A204.1 (cell line): ENCODE data around the gene CFAP47.
"Not testable (repeated sequence)": the region's sequence is repeated elsewhere in the genome, so short reads cannot be mapped to it uniquely, and the experiment has no call there.

Source experiments
- FAIRE-seq: peaks from 2 replicates; lab custom pipeline; 2012; peaks lifted over from hg19 to GRCh38; lab: Jason Lieb, UNC

The CFAP47 gene

GRCh38 chrX:35919536-35920309 lies at the start of gene CFAP47:
Gene CFAP47, plus strand, starts transcription at chrX:35919734. Its CDS starts 66 bp downstream, at chrX:35919800.
- no peak for FAIRE-seq

GRCh38 chrX:35880601-35881000 lies 38.9 kb upstream of the CFAP47 start:
- FAIRE-seq = no peak

GRCh38 chrX:35886135-35886534 lies 33.4 kb upstream of the CFAP47 start:
- no peak for FAIRE-seq

GRCh38 chrX:35890699-35891098 lies 28.8 kb upstream of the CFAP47 start:
- no peak for FAIRE-seq

- not testable (repeated sequence) for FAIRE-seq
Measured at GRCh38 chrX:35986816-35987215, 67.3 kb downstream of the CFAP47 start.

- FAIRE-seq = no peak
Measured at GRCh38 chrX:36007207-36007606, 87.7 kb downstream of the CFAP47 start.

GRCh38 chrX:36019125-36019524 lies 99.6 kb downstream of the CFAP47 start:
- FAIRE-seq = no peak

- FAIRE-seq = no peak
Measured at GRCh38 chrX:36035550-36035949, 116.0 kb downstream of the CFAP47 start.

GRCh38 chrX:36062778-36063177 lies 143.2 kb downstream of the CFAP47 start:
- no peak for FAIRE-seq

- no peak for FAIRE-seq
Measured at GRCh38 chrX:36071061-36071460, 151.5 kb downstream of the CFAP47 start.

- FAIRE-seq = not testable (repeated sequence)
Measured at GRCh38 chrX:36075009-36075408, 155.5 kb downstream of the CFAP47 start.

- FAIRE-seq = no peak
Measured at GRCh38 chrX:36083256-36083655, 163.7 kb downstream of the CFAP47 start.

GRCh38 chrX:36087366-36087765 lies 167.8 kb downstream of the CFAP47 start:
- FAIRE-seq = no peak

- not testable (repeated sequence) for FAIRE-seq
Measured at GRCh38 chrX:36088939-36089338, 169.4 kb downstream of the CFAP47 start.

- no peak for FAIRE-seq
Measured at GRCh38 chrX:36102425-36102824, 182.9 kb downstream of the CFAP47 start.

GRCh38 chrX:36116222-36116621 lies 196.7 kb downstream of the CFAP47 start:
- FAIRE-seq = no peak

GRCh38 chrX:36159254-36159653 lies 239.7 kb downstream of the CFAP47 start:
- FAIRE-seq = no peak

GRCh38 chrX:36160081-36160480 lies 240.5 kb downstream of the CFAP47 start:
- no peak for FAIRE-seq

GRCh38 chrX:36198575-36198974 lies 279.0 kb downstream of the CFAP47 start:
- no peak for FAIRE-seq

- no peak for FAIRE-seq
Measured at GRCh38 chrX:36199928-36200327, 280.4 kb downstream of the CFAP47 start.

- no peak for FAIRE-seq
Measured at GRCh38 chrX:36214924-36215323, 295.4 kb downstream of the CFAP47 start.

GRCh38 chrX:36218801-36219200 lies 299.3 kb downstream of the CFAP47 start:
- FAIRE-seq = no peak

- FAIRE-seq = not testable (repeated sequence)
Measured at GRCh38 chrX:36234840-36235528, 315.4 kb downstream of the CFAP47 start.

GRCh38 chrX:36241397-36241796 lies 321.9 kb downstream of the CFAP47 start:
- no peak for FAIRE-seq
